ENCODE results near the gene ARF6.

GRCh38 chr14:49897414-49897813 is 4.5 kb downstream of the ARF6 start:
- TF ChIP-seq ZNF274 (IDR thresholded peaks at IDR 0.05; ENCODE audit: low read depth, low read length) (no peak), YY1 (IDR thresholded peaks at IDR 0.05; ENCODE audit: insufficient read depth, insufficient read length) (no peak), SUZ12 (IDR thresholded peaks at IDR 0.05; ENCODE audit: extremely low read depth, insufficient read depth, insufficient read length) (no peak)

All from NT2/D1 (cell line).